Spleen (tissue), 11 donors: Measurements from ENCODE around the gene UVSSA. TPM values are rescaled to one million over a fixed set of nuclear protein-coding genes. Genes with fewer than 3 reads are reported as not detected.
"Not testable (repeated sequence)": the region's sequence is repeated elsewhere in the genome, so short reads cannot be mapped to it uniquely, and the experiment has no call there.

ENCODE experiments used
- DNase-seq: peaks from one replicate; pipeline ENCODE4 v3.0.0-alpha.2; 2020
- H3K27ac ChIP-seq, 8 donors: fragments of 200-600 bp; sonication (generic) in 7 of 8; 1 replicate in 4 of 8; 2 replicates in 4 of 8; pipeline versions ENCODE4 v1.5.0 to v1.8.0; 2016 to 2021; ENCODE audit warnings: inconsistent platforms in 4 of 8, mild to moderate bottlenecking in 4 of 8, moderate library complexity in 1 of 8
- H3K27me3 ChIP-seq, 7 donors: fragments of 200-600 bp; sonication (generic) in 6 of 7; replicated peaks in 1 of 7; 1 replicate in 4 of 7; 2 replicates in 3 of 7; pipeline versions ENCODE4 v1.5.0 to v1.8.0; 2016 to 2021; ENCODE audit warnings: inconsistent platforms in 3 of 7, mild to moderate bottlenecking in 1 of 7
- H3K36me3 ChIP-seq, 6 donors: fragments of 200-600 bp; sonication (generic) in 5 of 6; 1 replicate in 4 of 6; 2 replicates in 2 of 6; pipeline versions ENCODE4 v1.5.0 to v1.8.0; 2016 to 2021; ENCODE audit warnings: inconsistent platforms in 2 of 6
- H3K4me1 ChIP-seq, 6 donors: fragments of 200-600 bp; sonication (generic) in 5 of 6; 1 replicate in 3 of 6; 2 replicates in 3 of 6; pipeline versions ENCODE4 v1.5.0 to v1.8.0; 2016 to 2021; ENCODE audit warnings: inconsistent platforms in 3 of 6
- H3K4me3 ChIP-seq, 8 donors: fragments of 200-600 bp; sonication (generic) in 7 of 8; 1 replicate in 4 of 8; 2 replicates in 4 of 8; pipeline versions ENCODE4 v1.5.0 to v1.8.0; 2016 to 2021; ENCODE audit warnings: inconsistent platforms in 4 of 8, mild to moderate bottlenecking in 4 of 8, moderate library complexity in 2 of 8
- H3K9me3 ChIP-seq, 8 donors: fragments of 200-600 bp; sonication (generic) in 7 of 8; 1 replicate in 4 of 8; 2 replicates in 4 of 8; pipeline versions ENCODE4 v1.5.0 to v1.8.0; 2016 to 2021; ENCODE audit warnings: inconsistent platforms in 4 of 8
- CTCF ChIP-seq, 11 experiments: fragments of 200-600 bp in 7 of 11; fragments of 450-650 bp in 4 of 11; sonication (generic) in 4 of 11; IDR thresholded peaks in 8 of 11; conservative IDR thresholded peaks in 3 of 11; 1 replicate in 7 of 11; 2 replicates in 4 of 11; pipeline versions ENCODE4 v1.4.0 to v1.8.0; 2016 to 2021; ENCODE audit warnings: antibody characterized with exemption in 11 of 11, inconsistent platforms in 4 of 11, mild to moderate bottlenecking in 1 of 11
- POLR2A ChIP-seq, 3 donors: fragments of 450-650 bp; IDR thresholded peaks; one replicate each; pipeline ENCODE4 v1.5.1; 2017; ENCODE audit warnings: antibody characterized with exemption in 3 of 3, mild to moderate bottlenecking in 1 of 3
- POLR2AphosphoS5 ChIP-seq, 3 donors: sonication (generic); formaldehyde crosslinking; IDR thresholded peaks; one replicate each; pipeline ENCODE4 v1.5.1; 2017; ENCODE audit warnings: antibody characterized with exemption in 3 of 3
- WGBS, 5 donors: extraction: QIAGEN DNeasy Blood & Tissue Kit in 3 of 5; methylation state at CpG; one replicate each; pipeline versions ENCODE4 v1.1.5 to v1.1.7; 2013 to 2018; 5-methylcytosine and 5-hydroxymethylcytosine counted together
- intact Hi-C: fragments of 100-400 bp; cut with DNase I; formaldehyde crosslinking; loops from one replicate; pipeline ENCODE4 v1.15.0; 2023; ENCODE audit warnings: low total_unique reads
- polyA plus RNA-seq, 3 donors: library from polyadenylated mRNA; stranded (reverse); fragments of 200-250 nt; gene quantifications; one replicate each; pipeline ENCODE4 v1.2.1, GENCODE V29; 2013
- total RNA-seq, 7 donors: library from RNA; depleted of rRNA in 3 of 7; stranded (reverse); fragments of >200 nt in 3 of 7; fragmentation: NEBNext Ultra II Directional in 4 of 7; extraction: Animal tissue kit (Norgen Biotek cat#: 25700) in 4 of 7; gene quantifications; one replicate each; pipeline versions ENCODE4 v1.1.0 to v1.2.1, GENCODE V29; 2016 to 2021
- donor health status: healthy with polysubstance abuse.
- donor health status: DM: no; HTN: no; CAD: no; lungs with moderate emphysema.
- donor health status: DM: no; HTN: no; CAD: no.
- donor health status: Bipolar disorder and iron deficiency.
- donor health status: healthy.
- donor health status: DM: no; HTN: no; CAD: no.
- donor health status: DM: yes; HTN: yes; CAD: no.

Gene UVSSA
- total and polyA plus RNA-seq, 10 donors = 3.0 to 54.0 (median 26.8) TPM

GRCh38 chr4:1323635-1324442 is 23.2 kb upstream of the UVSSA start:
- no peaks in the 10 kb centered on the region for H3K9me3 ChIP-seq
- H3K36me3 ChIP-seq = peaks cover 0 to 95% (median 59%) of the 10 kb centered on the region in 6 donors
- TF ChIP-seq POLR2AphosphoS5 (IDR thresholded peaks at IDR 0.05) = no peak
- no peak for TF ChIP-seq POLR2A (IDR thresholded peaks at IDR 0.05)
- TF ChIP-seq CTCF (IDR thresholded peaks at IDR 0.05 in 8 of 11, conservative IDR thresholded peaks at IDR 0.05 in 3 of 11) = no peak
- H3K4me3 ChIP-seq = no peak overlapping the region
- 91 to 97% (median 96%) methylated on average over 11 of the region's 11 CpGs for WGBS, 5 donors
- intact Hi-C loops = no loop called here
- H3K27ac ChIP-seq = no peak overlapping the region
- peak; percentile 27 for DNase-seq
- no peaks in the 10 kb centered on the region for H3K27me3 ChIP-seq
- H3K4me1 ChIP-seq = peaks cover 0 to 13% (median 3%) of the 10 kb centered on the region in 6 donors

- H3K4me3 ChIP-seq, intact Hi-C loops, H3K27ac ChIP-seq, H3K27me3 ChIP-seq, H3K9me3 ChIP-seq: not testable (repeated sequence)
- Histone ChIP-seq H3K36me3 (peaks cover 0 to 95% (median 61%) of the 10 kb centered on the region in 6 donors), H3K4me1 (peaks cover 0 to 14% (median 4%) of the 10 kb centered on the region in 6 donors)
- peak; percentile 49 for DNase-seq
- 95 to 97% (median 96%) methylated on average over 20 of the region's 20 CpGs for WGBS, 5 donors
Measured at GRCh38 chr4:1324443-1325175, 22.4 kb upstream of the UVSSA start.

- Histone ChIP-seq H3K27ac (no peak overlapping the region), H3K4me3 (no peak overlapping the region), H3K27me3 (no peaks in the 10 kb centered on the region), H3K36me3 (peaks cover 0 to 96% (median 63%) of the 10 kb centered on the region in 6 donors), H3K9me3 (no peaks in the 10 kb centered on the region), H3K4me1 (peaks cover 0 to 19% (median 8%) of the 10 kb centered on the region in 6 donors)
- TF ChIP-seq POLR2A (IDR thresholded peaks at IDR 0.05) (no peak), CTCF (IDR thresholded peaks at IDR 0.05 in 8 of 11, conservative IDR thresholded peaks at IDR 0.05 in 3 of 11) (no peak), POLR2AphosphoS5 (IDR thresholded peaks at IDR 0.05) (no peak)
- DNase-seq = peak; percentile 66
- intact Hi-C loops = no loop called here
- WGBS, 5 donors = 89 to 98% (median 95%) methylated on average over 6 to 11 of the region's 11 CpGs
Measured at GRCh38 chr4:1325176-1325480, 21.9 kb upstream of the UVSSA start.

- Histone ChIP-seq H3K9me3 (no peaks in the 10 kb centered on the region), H3K36me3 (peaks cover 0 to 98% (median 65%) of the 10 kb centered on the region in 6 donors), H3K27me3 (no peaks in the 10 kb centered on the region), H3K4me3 (no peak overlapping the region), H3K4me1 (peaks cover 0 to 28% (median 9%) of the 10 kb centered on the region in 6 donors), H3K27ac (no peak overlapping the region)
- WGBS, 5 donors = 86 to 94% (median 91%) methylated on average over 14 to 35 of the region's 35 CpGs
- DNase-seq = peak; percentile 59
- intact Hi-C loops = no loop called here
- peak in 1 of 3 donors; percentile 32 for TF ChIP-seq POLR2AphosphoS5 (IDR thresholded peaks at IDR 0.05)
- no peak for TF ChIP-seq CTCF (IDR thresholded peaks at IDR 0.05 in 8 of 11, conservative IDR thresholded peaks at IDR 0.05 in 3 of 11)
- no peak for TF ChIP-seq POLR2A (IDR thresholded peaks at IDR 0.05)
Measured at GRCh38 chr4:1325681-1326635, 21.1 kb upstream of the UVSSA start.
